ENCODE data around the gene ZBTB8OS.
"Not testable (repeated sequence)": the region's sequence is repeated elsewhere in the genome, so short reads cannot be mapped to it uniquely, and the experiment has no call there.

- TF ChIP-seq, protein P1, sequence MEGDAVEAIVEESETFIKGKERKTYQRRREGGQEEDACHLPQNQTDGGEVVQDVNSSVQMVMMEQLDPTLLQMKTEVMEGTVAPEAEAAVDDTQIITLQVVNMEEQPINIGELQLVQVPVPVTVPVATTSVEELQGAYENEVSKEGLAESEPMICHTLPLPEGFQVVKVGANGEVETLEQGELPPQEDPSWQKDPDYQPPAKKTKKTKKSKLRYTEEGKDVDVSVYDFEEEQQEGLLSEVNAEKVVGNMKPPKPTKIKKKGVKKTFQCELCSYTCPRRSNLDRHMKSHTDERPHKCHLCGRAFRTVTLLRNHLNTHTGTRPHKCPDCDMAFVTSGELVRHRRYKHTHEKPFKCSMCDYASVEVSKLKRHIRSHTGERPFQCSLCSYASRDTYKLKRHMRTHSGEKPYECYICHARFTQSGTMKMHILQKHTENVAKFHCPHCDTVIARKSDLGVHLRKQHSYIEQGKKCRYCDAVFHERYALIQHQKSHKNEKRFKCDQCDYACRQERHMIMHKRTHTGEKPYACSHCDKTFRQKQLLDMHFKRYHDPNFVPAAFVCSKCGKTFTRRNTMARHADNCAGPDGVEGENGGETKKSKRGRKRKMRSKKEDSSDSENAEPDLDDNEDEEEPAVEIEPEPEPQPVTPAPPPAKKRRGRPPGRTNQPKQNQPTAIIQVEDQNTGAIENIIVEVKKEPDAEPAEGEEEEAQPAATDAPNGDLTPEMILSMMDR (IDR thresholded peaks at IDR 0.05; ENCODE audit: low read depth, low read length, missing input control), result not testable (repeated sequence)
- not testable (repeated sequence) for TF ChIP-seq YY1 (IDR thresholded peaks at IDR 0.05); HNF4A (conservative IDR thresholded peaks at IDR 0.05); ZBTB33 (IDR thresholded peaks at IDR 0.05); REST (IDR thresholded peaks at IDR 0.05); SP1 (IDR thresholded peaks at IDR 0.05); TAF1 (conservative IDR thresholded peaks at IDR 0.05); RXRA (IDR thresholded peaks at IDR 0.05); FOXA1 (IDR thresholded peaks at IDR 0.05); JUND (IDR thresholded peaks at IDR 0.05)
Measured at GRCh38 chr1:32642292-32642827, 8.0 kb downstream of the ZBTB8OS start.
